Mesenteric fat pad (tissue), 1 donor: ENCODE results near the gene PRKCD. TPM values are rescaled to one million over a fixed set of nuclear protein-coding genes. Genes with fewer than 3 reads are reported as not detected.
"Not testable (repeated sequence)": the region's sequence is repeated elsewhere in the genome, so short reads cannot be mapped to it uniquely, and the experiment has no call there.

Experiments used
- DNase-seq: peaks from one replicate; pipeline ENCODE4 v3.0.0-alpha.2; 2020; ENCODE audit warnings: low spot score
- total RNA-seq: library from RNA; stranded (reverse); fragmentation: NEBNext Ultra II Directional; extraction: Animal tissue kit (Norgen Biotek cat#: 25700); gene quantifications from one replicate; pipeline ENCODE4 v1.2.1, GENCODE V29; 2021
- donor health status: DM: yes; HTN: yes; CAD: no.

The PRKCD gene
- total RNA-seq, 1 donor from 2014 or later = 80.4 TPM

GRCh38 chr3:53139906-53140846 is 20.8 kb upstream of the PRKCD start:
- no peak for DNase-seq

DNA sequence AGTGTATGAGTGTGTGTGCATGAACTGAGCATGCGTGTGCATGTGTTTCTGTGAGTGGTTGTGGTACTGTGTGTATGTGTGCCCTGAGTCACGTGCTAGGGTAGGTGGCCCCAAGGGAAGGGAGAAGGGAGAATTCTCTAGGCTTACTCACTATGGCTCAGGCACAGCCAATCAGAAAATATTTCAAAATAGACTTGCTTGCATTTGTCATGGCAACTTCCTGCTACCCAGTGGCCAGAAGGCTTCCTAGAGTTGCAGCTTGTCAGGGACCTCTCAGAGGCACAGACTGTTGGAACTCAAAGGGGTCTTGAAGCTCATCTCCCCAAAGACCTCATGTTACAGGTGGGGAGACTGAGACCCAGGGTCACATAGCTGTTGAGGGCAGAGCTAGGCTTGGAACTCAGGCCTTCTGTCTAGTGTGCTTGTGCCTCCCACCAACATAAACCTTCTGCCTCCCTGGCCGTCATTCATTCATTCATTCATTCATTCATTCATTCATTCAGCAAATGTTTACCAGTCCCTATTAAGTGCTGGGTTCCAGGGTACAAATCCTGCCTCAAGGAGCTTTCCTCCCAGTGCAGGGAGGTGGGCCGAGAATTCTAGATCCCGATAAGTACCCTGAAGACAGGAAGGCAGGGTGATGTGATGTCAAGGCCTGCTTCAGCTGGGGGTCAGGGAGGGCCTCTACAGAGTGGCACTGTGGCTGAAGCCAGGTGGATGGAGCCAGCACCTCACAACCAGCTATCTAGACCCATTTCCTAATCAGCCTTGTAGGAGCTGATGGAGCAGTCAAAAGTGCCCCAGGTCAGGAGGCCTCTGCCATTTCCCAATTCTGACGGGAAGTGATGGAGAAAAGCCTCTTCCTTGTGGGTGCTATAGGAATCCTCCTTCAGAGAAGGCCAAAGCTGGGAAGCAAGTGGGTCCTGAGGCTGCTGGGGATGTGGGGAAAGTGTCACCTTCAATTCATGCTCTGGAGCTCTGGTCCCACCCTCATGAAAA is 19.9 kb upstream of the PRKCD start:
- DNase-seq = no peak

DNA sequence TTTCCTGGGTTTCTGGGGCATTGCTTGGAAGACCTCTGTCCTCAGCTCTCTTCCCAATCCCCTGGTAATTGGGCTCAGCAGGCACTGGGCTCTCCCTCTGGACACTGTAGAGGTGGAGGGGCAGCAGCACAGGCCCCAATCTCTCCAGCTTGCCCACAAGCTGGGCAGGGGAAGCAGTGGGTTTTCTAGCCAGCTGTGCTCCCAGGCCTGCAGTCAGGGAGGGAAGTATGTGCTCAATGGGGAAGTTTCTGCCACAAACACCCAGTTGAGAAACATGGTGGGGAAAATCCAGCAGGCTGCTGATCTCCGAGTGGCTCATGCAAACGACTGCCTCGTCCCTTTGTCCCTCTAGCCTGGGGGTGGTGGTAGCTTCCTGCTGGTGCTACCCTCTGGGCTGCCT is 18.0 kb upstream of the PRKCD start:
- DNase-seq = no peak

DNA sequence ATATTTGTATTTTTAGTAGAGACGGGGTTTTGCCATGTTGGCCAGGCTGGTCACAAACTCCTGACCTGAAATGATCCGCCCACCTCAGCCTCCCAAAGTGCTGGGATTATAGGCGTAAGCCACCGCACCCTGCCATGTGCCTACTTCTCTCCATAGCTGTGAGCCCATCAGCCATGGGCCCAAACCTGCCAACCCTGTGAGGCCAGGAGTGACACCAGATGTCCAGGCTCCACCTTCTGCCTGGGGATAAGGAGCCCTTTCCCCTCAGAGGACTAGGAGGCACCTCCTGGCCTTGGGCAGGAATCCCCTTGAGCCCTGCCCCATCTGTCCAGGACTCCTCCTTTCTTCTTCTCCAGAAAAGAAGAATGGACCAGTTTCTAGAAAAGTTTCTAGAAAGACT is 16.6 kb upstream of the PRKCD start:
- no peak for DNase-seq

- DNase-seq = no peak
Observed at GRCh38 chr3:53144862-53145712, 15.9 kb upstream of the PRKCD start.

DNA sequence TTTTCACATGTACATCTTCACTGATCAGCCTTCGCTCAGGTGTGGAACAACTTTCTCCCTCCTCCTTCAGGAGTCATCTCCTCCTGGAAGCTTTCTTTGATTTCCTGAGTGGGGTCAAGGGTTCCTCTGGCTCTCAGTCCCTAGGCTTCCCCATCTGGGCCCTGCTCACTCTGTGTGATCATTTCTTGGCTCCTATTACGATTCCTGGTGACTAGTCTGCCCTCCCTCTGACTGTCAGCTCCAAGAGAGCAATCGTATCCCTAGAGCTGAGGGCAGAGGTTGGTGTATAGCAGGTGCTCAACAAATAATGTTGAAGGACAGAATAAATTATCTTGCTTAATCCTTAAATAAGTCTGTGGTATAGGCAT is 15.3 kb upstream of the PRKCD start:
- no peak for DNase-seq

GRCh38 chr3:53146319-53146891 is 14.6 kb upstream of the PRKCD start:
- no peak for DNase-seq

DNA sequence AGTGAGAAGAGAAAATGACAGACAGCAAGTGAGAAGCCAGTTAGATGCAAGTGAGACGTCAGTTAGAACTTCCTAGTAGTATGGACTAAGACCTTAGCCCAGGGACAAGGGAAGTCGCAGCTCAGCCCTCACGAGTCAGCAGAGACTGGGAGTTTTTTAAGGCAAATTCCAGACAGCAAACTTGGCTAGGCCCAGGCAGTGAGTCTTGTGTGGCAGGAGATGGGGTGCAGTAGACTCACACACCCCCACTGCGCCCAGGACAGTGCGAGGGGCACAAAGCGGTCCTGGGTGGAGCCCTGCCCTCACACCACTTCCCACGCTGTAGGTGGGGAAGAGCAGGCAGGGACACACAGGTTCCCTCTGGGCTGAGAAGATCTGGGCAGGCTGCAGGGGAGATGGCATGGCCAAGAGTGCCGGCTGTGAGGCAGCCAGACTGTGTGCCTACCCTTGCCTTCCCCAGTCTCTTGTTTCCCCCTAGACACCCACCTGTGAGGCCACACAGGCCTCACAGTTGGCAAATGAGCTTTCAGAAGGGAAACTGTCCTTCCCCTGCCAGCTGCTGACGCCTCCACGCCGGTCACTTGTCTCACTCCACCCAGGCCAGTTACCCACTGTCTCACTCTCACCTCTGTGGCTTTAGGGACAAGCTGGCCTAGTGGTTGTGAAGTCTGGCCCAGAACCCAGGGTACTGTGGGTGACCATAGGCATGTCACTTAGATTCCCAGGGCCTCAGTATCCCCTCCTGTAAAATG is 13.7 kb upstream of the PRKCD start:
- DNase-seq = no peak

GRCh38 chr3:53147903-53148400 is 13.1 kb upstream of the PRKCD start:
- DNase-seq = no peak

GRCh38 chr3:53149006-53149690 is 11.9 kb upstream of the PRKCD start:
- no peak for DNase-seq

DNA sequence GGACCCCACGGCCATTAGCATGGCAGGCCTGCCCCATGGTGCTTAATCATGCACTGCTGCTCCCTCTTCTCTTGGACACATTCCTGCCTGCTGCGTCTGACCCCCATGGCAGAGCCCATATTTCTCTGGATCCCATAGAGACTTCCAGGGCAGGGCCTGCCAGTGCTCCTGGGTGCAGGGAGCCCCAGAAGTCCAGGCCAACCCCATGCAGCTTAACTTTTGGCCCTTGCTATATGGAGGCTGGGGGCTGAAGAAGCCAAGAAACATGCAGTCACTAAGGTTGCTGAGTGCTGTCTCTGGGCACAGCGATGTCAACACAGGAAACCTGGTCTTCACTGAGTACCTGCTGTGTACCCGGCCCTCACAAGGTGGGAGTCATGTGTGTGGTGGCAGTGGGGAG is 11.3 kb upstream of the PRKCD start:
- DNase-seq = no peak

DNA sequence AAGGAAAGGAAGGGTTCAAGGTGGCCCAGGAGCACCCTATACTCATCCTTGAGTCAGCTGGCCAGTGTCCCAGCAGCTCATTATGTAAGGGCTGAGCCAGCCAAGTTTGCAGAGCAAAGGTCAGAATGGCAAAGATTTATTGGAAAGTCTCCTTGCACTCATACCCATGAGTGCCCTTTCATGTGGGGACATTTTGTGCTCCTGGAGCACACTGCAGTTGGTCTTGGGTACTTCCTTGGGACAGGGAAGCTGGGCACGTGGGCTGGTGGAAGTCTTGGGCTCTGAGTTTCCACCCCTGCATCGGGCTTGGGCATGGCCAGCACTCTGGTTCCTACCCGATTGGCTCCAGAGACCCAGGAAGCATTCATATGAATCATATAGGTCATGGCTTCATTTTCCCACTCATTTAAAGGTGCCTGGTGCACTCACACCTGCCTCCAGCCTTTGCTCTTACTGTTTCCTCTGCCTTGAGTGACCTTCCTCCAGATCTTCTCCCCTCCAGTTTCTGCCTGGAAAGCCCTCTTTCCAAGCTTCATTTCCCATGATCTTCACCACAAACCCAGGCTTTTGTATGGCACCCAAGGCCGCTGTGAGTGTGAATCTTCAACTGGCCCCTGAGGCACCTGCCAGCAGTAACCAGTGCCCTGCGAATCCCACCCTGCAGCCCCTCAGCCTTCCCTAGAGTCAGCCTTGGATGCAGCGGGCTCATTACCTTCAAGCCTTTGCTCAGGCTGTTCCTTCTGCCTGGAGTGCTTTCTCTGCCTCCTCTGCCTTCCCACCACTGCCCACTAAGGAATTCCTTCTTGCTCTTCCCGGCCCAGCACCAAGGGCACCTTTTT is 10.5 kb upstream of the PRKCD start:
- no peak for DNase-seq

GRCh38 chr3:53151086-53151438 is 9.9 kb upstream of the PRKCD start:
- DNase-seq = not testable (repeated sequence)

GRCh38 chr3:53151465-53151864 is 9.5 kb upstream of the PRKCD start:
- no peak for DNase-seq

GRCh38 chr3:53151870-53152660 is 8.9 kb upstream of the PRKCD start:
- DNase-seq = no peak

DNA sequence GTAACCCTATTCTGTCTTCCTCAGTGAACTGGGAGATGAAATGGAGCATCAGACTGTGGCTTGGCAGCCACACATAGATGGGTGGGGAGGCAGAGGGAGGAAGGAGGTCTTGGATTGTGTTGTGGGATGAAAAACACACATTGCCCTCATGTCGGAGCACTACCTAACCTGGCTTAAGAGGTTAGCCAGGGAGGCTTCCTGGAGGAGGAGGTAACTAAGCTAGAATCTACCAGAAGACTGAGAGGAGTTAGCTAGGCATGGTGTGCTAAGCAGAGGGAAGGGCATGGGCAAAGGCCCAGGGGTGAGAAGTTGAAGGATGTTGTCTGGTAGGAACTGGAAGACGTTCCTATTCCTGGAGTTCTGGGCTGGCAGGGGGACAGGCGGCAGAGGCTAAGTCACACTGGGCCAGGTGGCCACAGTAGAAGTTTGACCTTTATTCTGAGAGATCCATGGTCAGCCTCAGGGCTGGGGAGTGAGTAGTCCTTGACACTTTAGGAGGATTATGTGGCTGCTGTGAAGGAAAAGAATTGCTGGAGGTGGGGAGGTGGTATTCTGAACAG is 7.7 kb upstream of the PRKCD start:
- no peak for DNase-seq

DNA sequence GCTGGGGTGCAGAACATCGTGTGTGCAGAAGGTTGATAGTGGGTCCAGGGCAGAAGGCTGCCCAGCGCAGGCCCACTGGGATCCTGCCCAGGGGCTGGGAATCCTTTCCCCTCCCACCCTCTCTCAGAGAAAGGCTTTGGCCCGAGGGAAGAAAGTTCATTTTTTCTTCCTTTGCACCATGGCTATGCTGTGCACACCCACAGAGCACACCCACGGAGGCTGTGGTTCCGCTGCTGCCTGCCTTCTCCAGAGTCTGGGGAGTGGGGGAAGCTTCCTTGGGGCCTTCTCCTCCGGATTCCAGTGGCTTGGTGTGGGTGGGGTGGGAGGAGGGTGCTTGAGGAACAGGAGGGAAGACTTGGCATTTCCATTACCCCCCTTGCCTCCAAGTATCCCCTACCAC is 7.0 kb upstream of the PRKCD start:
- DNase-seq = no peak
